Stimulated activated naive CD8-positive, alpha-beta T cell treated with anti-CD3 and anti-CD28 coated beads, Interleukin-15, Interleukin-2, amounts not matched to agents 100 U/mL and 50 U/mL, for 24 hours (primary cell): ENCODE data around the gene CPTP.

Source experiments
- ATAC-seq: fragments of 150-1000 bp; cut with Tn5 transposase; one replicate; pipeline ENCODE4 v1.10.0; 2021
- DNase-seq: peaks from one replicate; pipeline ENCODE4 v3.0.0; 2021

Gene CPTP

DNA sequence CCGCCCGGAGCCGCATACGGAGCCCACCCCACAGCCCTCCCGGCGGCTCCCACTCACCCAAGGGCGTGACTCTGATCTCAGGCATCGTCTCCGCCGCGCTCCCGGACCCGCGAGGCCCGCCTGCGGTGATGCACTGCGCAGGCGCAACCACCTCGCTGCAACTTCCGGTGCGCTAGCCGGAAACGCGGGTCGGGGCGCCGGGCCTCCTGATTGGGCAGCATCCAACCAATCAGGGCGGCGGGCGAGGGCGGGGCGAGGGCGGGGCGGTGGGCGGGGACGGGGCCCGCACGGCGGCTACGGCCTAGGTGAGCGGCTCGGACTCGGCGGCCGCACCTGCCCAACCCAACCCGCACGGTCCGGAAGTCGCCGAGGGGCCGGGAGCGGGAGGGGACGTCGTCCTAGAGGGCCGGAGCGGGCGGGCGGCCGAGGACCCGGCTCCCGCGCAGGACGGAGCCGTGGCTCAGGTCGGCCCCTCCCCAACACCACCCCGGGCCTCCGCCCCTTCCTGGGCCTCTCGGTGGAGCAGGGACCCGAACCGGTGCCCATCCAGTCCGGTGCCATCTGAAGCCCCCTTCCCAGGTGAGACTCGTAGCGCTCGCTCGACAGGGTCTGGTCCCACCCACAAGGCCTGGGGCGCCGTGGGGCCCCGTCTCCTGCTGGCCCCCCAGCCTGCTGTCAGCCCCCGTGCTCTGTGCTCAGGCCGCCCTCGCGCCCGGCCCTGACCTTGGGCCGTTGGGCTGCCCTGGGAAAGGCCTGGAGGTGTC is at the start of gene CPTP, which contains the start of gene INTS11:
Gene CPTP, plus strand, starts transcription at position 279 of the 764 bp plus-strand sequence. CDS start 2,109 bp downstream, outside the sequence.
Gene INTS11, minus strand, starts transcription at position 137 of the 764 bp plus-strand sequence. Its CDS starts 52 bp downstream, at position 85.
- DNase-seq (peak; percentile 97), ATAC-seq (peak; percentile 83)

DNA sequence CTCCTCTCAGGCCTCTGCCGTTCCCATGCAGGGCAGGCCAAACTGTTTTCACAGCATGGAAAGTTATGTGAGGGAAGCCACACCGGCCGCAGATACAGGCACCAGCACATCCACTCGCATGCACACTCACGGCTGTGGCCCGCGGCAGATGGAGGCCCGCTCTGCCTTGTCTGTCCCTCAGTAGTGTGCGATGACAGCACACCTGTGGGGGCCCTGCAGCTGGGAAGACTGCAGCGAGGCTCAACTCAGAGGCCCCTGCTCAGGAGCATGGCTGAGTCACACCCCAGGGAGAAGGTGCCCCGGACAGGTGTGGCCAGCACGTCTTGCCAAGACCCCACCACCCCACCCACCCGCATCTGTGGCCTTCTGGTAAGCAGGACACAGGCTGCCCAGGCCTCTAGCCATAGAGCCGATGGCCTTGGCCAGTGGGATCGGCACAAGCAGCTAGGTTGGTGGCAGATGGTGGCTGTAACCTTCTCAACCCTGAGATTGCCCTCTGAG is 49.6 kb upstream of the CPTP start:
- DNase-seq: no peak
- ATAC-seq: no peak

DNA sequence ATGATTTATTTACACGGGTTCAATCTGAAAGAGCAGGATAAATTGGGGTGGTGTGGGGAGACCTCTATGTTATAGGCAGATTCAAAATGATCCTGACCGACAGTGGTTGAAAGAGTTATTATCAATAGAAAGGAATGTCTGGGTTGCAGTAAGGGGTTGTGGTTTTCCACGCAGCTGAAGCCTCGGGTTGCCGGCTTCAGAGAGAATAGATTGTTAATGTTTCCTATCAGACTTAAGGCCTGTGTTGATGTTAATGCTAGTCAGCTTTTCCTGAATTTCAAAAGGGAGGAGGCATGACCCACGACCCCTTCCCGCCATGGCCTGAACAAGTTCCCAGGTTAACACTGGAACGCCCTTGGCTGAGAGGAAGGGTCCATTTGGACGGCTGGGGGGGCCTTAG is 48.8 kb upstream of the CPTP start:
- no peak for ATAC-seq
- no peak for DNase-seq

DNA sequence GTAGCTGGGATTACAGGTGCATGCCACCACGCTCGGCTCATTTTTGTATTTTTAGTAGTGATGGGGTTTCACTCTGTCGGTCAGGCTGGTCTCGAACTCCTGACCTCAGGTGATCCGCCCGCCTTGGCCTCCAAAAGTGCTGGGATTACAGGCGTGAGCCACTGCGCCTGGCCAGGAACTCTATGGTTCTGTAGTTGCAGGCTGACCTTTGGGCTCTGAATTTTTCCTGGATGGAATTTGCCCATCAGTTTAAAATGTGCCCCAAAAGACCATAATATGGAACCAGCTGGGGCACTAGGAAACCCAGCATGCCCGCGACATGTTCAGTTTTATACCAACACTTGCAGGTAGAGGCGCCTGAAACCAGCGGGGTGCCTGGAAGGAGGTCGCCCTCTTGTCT is 46.0 kb upstream of the CPTP start:
- DNase-seq (no peak), ATAC-seq (no peak)

DNA sequence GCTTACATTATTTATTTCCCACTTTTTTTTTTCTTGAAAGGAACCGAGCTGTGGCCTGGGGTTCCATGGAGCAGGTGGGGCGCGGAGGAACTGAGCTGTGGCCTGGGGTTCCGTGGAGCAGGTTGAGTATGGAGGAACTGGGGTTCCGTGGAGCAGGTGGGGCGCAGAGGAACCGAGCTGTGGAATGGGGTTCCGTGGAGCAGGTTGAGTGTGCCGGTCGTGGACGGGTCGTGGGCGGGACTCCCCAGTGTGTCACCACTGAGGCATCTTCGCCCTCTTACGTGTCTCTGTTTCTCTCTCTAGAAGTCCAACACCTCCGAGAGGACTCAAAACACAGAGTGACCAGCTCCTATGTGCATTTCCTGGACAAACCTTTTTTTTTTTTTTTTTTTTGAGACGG is 45.6 kb upstream of the CPTP start:
- ATAC-seq (no peak), DNase-seq (no peak)

DNA sequence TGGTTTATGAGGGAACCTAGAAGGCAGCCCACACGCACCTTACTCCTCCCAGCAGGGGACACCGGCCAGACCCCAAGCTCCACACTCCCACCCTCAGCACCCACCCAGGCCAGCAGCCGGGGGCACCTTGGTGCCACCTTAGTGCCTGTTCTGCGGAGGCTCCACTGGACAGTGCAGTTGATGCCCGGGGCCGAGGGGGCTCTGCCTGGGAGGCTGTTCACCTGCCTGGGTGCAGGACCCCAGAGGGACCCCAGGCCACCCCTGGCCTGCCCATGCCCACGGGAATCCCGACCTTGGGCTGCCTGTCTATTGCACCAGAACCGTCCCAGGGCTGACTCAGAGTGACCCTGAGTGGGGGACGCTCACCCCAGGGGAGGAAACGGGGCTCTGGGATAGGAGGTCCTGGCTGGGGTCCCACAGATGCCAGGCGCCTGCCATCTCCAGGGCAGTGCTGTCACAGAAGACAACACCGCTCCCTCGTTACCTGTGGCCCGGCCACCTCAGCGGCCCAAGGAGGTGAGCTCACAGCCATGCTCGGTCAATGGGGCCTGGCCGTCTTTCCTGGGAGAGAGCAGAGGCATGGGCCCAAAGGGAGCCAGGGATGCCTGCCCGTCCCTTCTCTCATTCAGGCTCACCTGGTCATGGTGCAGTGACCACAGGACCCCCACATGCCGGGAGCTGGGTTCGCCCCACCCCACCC is 43.7 kb upstream of the CPTP start:
- peak; percentile 8 for ATAC-seq

DNA sequence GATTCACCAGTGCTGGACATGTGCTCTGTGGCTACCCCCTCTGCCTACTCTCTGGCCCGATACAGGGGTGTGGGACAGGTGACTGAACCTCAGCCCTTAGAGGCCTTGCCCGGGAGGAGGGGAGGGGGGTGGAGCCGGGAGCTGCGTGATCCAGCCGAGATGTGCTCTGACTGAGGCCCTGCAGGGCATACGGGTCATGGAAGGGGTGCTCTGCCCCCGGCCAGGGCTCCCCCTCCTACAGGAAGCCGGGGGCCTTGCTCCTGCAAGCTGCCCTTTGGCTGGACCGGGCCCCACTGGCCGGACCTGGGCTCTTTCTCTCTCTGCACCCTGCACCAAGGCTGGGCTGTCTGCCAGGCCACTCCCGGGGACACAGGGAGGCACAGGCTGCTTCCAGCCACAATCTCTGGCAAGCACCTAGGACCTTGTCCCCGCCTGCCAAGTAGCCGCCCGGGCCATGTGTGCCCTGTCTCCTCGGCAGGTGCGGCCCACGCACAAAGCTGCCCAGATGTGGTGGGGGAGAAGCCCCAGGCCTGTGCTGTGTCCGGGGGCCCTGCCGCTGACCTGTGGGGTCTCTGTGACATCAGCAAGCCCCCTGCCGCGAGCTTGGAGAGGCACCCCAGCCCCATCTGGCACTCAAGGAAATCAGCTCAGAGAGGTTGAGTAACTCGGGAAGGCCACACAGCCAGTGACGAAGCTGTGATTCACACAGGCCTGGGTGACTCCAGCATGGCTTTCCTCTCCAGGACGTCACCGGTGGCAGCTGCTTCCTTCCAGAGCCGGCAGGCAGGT is 42.9 kb upstream of the CPTP start:
- ATAC-seq: peak; percentile 42
- DNase-seq: no peak

More for the DNA sequence above, 43.7 kb upstream of the CPTP start:
- DNase-seq: no peak

DNA sequence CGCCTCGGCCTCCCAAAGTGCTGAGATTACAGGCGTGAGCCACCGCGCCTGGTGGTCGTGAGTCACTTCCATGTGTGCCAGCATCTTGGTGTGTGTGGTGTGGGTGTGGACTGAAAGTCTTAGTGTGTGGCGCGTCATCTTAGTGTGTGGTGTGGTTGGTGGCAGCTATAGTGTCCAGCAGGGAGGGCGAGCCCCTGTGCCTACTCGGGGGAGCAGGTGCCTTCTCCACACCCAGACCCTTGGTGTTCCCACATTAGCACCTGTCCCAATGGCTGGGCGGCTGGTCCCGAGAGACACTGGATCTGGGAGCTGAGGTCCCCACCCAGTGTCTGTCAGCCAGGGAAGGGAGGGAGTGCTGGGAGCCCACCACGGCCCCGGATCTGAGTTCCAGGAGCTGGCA is 41.6 kb upstream of the CPTP start:
- ATAC-seq (peak; percentile 11), DNase-seq (peak; percentile 35)

DNA sequence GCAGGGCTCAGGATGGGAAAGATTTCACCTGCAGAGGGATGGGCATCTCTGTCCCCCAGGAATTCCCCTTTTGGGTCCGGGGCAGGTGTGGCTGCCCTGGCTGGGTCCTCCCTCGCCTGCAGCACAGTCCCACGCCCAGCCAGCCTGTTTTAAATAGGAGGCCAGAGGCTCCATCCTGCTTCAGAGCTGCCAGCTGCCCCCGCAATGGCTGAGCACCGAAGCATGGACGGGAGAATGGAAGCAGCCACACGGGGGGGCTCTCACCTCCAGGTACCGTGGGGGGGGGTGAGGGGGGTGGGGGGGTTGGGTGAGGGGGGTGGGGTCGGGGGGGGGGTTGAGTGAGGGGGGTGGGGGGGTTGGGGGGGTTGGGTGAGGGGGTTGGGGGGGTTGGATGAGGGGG is 40.8 kb upstream of the CPTP start:
- DNase-seq (no peak), ATAC-seq (no peak)

DNA sequence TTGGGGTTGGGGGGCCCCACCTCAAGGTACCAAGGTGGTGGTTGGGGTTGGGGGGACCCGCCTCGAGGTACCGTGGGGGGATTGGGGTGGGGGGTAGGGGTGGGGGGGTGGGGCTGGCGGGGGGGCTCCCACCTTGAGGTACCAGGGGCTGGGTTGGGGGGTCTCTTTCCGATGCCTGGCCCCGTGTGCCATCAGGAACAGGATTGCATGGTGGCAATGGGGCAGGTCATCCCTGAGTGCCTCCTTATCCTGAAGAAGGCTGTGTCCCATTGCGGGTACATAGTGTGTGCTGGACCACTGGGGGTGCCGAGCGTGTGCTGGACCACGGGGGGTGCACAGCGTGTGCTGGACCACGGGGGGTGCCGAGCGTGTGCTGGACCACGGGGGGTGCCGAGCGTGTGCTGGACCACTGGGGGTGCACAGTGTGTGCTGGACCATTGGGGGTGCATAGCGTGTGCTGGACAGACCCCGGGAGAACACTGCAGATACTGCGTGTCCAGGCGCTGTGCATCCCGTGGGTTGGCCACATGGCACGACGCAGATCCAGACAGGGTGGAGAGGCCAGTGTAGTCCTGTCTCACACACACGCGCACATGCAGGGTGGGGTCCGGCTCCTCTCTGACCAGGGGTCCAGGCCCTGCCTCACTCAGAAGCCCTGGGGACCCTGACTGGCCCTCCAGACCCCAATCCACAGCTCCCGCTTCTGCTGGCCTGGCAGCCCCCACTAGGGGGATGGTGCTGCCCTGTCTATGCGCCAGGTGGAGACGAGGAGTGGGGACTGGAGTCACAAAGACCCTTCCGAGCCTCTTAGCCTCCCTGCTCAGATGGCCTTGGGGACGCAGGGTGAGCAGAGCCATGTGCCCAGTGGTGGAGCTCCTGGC is 40.1 kb upstream of the CPTP start:
- DNase-seq (no peak), ATAC-seq (no peak)

DNA sequence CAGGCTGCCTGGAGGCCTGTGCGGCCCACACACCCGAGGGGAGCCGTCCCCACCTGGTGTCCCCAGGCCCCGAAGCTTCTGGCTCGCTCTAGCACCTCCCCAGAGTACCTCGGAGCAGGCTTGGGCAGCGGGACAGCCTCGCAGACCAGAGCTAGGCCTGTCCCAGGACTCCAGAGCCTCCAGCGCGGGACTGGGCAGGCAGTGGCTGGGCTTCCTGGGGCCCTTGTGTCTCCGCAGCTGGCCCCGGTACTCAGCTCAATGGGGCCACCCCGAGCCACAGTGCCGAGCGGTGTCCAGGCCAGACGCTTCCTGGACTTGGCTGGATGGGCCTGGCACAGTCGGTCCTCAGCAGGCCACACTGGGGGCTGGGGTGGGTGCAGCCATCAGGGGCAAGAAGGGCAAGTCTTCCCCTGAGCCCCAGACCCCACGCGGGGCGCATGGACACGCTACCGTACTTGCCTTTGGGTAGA is 39.5 kb upstream of the CPTP start:
- no peak for DNase-seq
- no peak for ATAC-seq

DNA sequence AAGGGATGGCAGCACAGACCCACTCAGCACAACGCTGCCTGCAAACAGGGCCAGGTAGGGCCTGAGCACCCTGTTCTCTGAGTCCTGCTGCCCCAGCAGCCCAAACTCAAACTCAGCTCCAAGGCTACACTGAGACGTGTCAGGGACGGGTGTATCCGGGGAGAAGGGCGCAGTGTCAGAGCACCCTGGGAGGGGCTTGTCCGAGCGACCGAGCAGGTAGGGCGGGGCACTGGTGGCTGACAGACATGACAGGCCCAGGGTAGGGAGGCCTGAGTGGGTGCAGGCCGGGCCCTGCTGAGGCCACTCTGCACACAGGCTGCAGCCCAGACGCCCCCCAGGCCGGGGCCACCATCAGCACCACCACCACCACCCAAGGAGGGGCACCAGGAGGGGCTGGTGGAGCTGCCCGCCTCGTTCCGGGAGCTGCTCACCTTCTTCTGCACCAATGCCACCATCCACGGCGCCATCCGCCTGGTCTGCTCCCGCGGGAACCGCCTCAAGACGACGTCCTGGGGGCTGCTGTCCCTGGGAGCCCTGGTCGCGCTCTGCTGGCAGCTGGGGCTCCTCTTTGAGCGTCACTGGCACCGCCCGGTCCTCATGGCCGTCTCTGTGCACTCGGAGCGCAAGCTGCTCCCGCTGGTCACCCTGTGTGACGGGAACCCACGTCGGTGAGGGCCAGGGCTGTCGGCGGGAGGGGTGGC is 38.8 kb upstream of the CPTP start:
- no peak for DNase-seq

DNA sequence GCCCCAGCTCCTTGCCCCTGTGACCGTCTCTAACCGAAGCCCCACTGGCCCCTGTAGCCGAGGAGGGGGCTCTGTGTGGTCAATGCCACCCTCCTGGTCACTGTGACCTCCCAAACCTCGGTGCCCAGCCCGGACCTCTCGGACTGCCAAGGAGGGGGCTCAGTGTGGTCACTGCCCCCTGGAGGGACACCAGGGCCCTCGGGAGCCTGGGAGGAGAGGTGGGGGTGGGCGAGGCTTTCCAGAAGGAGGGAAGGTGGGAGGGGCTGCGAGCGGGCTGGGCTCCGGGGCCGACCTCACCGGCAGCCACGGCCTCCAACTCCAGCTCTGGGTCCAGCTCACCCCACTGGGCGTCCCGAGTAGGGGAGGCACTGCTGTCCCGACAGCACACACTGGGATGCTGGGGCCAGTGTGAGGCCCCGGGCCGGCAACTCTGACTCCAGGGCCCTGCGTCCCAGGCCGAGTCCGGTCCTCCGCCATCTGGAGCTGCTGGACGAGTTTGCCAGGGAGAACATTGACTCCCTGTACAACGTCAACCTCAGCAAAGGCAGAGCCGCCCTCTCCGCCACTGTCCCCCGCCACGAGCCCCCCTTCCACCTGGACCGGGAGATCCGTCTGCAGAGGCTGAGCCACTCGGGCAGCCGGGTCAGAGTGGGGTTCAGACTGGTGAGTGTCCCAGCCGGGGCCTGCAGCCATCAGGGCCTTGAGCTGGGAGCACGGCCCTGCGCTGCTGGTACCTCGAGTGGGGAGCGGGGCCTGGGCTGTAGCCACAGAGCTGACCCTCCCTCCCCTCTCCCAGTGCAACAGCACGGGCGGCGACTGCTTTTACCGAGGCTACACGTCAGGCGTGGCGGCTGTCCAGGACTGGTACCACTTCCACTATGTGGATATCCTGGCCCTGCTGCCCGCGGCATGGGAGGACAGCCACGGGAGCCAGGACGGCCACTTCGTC is 38.0 kb upstream of the CPTP start:
- ATAC-seq (no peak), DNase-seq (no peak)

More for the DNA sequence above, 38.8 kb upstream of the CPTP start:
- ATAC-seq: no peak

DNA sequence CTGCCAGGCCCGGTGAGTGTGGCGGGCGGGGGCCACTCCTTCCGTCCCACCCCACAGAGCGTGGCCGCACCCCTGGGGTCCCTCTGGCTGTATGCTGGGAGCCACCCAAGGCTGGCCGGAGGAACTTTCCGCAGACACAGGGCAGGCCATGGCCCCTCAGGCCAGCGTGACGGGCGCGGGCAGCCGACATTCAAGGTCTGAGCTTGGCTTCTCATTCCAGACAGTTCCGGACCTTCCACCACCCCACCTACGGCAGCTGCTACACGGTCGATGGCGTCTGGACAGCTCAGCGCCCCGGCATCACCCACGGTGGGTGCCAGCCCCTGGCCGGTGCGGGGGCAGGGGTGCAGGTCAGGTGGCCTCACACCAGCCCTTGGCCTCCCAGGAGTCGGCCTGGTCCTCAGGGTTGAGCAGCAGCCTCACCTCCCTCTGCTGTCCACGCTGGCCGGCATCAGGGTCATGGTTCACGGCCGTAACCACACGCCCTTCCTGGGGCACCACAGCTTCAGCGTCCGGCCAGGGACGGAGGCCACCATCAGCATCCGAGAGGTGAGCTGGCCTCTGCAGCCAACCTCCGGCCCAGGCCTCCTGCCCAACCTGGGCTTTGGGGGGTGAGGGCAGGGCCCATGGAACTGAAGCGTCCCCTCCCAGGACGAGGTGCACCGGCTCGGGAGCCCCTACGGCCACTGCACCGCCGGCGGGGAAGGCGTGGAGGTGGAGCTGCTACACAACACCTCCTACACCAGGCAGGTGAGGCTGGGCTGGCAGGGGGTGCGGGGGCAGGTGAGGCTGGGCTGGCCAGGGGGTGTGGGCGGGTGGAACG is 37.1 kb upstream of the CPTP start:
- no peak for ATAC-seq

DNA sequence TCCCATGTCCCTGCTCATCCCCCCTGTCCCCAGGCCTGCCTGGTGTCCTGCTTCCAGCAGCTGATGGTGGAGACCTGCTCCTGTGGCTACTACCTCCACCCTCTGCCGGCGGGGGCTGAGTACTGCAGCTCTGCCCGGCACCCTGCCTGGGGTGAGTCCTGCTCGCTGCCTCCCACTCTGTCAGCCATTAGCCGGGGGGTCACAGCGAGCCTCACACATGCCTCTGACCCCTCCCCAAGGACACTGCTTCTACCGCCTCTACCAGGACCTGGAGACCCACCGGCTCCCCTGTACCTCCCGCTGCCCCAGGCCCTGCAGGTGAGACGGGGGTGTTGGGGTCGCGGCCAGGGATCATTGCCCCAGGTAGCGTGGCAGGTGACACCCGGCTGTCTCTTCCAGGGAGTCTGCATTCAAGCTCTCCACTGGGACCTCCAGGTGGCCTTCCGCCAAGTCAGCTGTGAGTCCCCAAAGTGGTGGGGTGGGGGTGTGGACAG is 34.3 kb upstream of the CPTP start:
- peak; percentile 75 for DNase-seq
- peak; percentile 44 for ATAC-seq

More for the DNA sequence above, 37.1 kb upstream of the CPTP start:
- no peak for DNase-seq

DNA sequence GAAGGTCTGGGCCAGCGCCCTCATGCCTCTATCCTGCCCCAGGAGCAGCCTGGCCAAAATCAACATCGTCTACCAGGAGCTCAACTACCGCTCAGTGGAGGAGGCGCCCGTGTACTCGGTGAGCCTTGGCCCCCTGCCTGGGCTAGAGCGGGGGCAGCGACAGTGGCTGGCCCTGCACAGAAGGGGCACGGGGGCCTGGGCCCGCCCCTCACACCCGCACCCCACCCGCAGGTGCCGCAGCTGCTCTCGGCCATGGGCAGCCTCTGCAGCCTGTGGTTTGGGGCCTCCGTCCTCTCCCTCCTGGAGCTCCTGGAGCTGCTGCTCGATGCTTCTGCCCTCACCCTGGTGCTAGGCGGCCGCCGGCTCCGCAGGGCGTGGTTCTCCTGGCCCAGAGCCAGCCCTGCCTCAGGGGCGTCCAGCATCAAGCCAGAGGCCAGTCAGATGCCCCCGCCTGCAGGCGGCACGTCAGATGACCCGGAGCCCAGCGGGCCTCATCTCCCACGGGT is 33.5 kb upstream of the CPTP start:
- no peak for ATAC-seq
- no peak for DNase-seq

DNA sequence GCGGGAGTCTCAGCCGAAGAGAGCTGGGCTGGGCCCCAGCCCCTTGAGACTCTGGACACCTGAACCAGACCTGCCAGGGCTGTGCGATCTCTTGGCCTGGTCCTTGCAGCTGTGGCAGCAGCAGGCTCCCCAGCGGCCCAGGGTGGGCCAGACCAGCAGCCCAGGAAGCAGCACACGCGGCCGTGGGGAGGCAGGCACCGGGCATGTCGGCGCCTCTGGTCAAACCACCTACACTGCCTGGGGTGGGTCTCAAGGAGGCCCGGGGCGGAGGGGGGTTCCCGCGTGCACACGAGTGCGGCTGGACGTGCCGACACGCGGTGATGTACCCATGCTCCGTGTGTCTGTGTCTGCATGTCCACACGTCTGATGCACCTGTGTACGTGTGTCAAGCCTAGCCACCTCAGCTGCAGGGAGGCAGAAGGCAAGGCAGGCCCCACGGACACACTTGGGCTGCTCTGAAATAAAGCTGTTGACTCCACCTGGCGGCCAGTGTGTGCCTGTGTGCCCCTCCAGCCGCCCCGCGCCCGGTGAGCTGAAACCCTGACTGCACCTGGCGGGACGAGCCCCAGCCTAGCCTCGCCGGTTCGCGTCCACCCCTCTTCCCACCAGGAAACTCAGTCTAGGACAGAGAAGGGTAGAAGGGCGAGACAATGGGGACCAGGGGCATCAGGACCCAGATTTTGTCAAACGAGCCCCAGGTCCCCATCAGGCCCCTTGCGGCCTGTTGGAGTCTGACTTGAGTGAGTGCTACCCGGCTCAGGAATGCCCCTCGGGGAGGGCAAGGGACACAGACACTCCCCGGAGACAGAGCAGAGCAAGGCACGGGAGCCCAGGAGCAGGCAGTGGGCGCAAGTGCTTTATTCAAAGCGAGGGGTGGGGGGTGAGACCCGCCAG is 32.8 kb upstream of the CPTP start:
- peak; percentile 35 for ATAC-seq
- DNase-seq: peak; percentile 63
